HG02884 (cell line): ENCODE results near the gene TMEM217.
"Not testable (repeated sequence)": the region's sequence is repeated elsewhere in the genome, so short reads cannot be mapped to it uniquely, and the experiment has no call there.

Source experiments
- ATAC-seq: cut with Tn5 transposase; IDR thresholded peaks from one replicate; pipeline ENCODE4 v1.9.1; 2021; ENCODE audit warnings: mild to moderate bottlenecking, moderate library complexity; ENCODE audit not compliant: unreplicated experiment

TMEM217 gene

GRCh38 chr6:37218511-37218910, 39.4 kb downstream of the TMEM217 start:
- ATAC-seq, result no peak

GRCh38 chr6:37218061-37218460, 39.9 kb downstream of the TMEM217 start:
- no peak for ATAC-seq

- no peak for ATAC-seq
Measured at GRCh38 chr6:37212268-37212667, 45.7 kb downstream of the TMEM217 start.

GRCh38 chr6:37210313-37210968, 47.5 kb downstream of the TMEM217 start:
- ATAC-seq, result no peak

- no peak for ATAC-seq
Measured at GRCh38 chr6:37209461-37210205, 48.3 kb downstream of the TMEM217 start.

GRCh38 chr6:37208793-37209192, 49.2 kb downstream of the TMEM217 start:
- ATAC-seq, result no peak

- no peak for ATAC-seq
Measured at GRCh38 chr6:37207903-37208456, 50.0 kb downstream of the TMEM217 start.

- no peak for ATAC-seq
Measured at GRCh38 chr6:37206622-37207021, 51.3 kb downstream of the TMEM217 start.

- ATAC-seq, result no peak
Measured at GRCh38 chr6:37205997-37206340, 52.0 kb downstream of the TMEM217 start.

GRCh38 chr6:37205175-37205996, 52.6 kb downstream of the TMEM217 start:
- no peak for ATAC-seq

GRCh38 chr6:37204014-37204751, 53.8 kb downstream of the TMEM217 start:
- no peak for ATAC-seq

GRCh38 chr6:37202788-37203491, 55.0 kb downstream of the TMEM217 start:
- ATAC-seq, result no peak

GRCh38 chr6:37201726-37202125, 56.2 kb downstream of the TMEM217 start:
- ATAC-seq, result no peak

GRCh38 chr6:37200085-37200484, 57.9 kb downstream of the TMEM217 start:
- no peak for ATAC-seq

- ATAC-seq, result not testable (repeated sequence)
Measured at GRCh38 chr6:37196451-37196850, 61.5 kb downstream of the TMEM217 start.

GRCh38 chr6:37194886-37195285, 63.1 kb downstream of the TMEM217 start:
- ATAC-seq, result not testable (repeated sequence)

- ATAC-seq, result no peak
Measured at GRCh38 chr6:37192666-37193065, 65.3 kb downstream of the TMEM217 start.

- ATAC-seq, result no peak
Measured at GRCh38 chr6:37190159-37190535, 67.8 kb downstream of the TMEM217 start.

- ATAC-seq, result no peak
Measured at GRCh38 chr6:37188962-37189510, 68.9 kb downstream of the TMEM217 start.
